ENCODE data around the gene SEMA4G.

GRCh38 chr10:101006593-101007098, 37.3 kb downstream of the SEMA4G start:
- no peak for TF ChIP-seq REST (IDR thresholded peaks at IDR 0.05; ENCODE audit: borderline replicate concordance in 1 of 2, low read depth in 1 of 2, low read length in 2 of 2)
- no peak for TF ChIP-seq MED13 (CRISPR knock-in tag; IDR thresholded peaks at IDR 0.05)
- no peak for TF ChIP-seq POLR2A (IDR thresholded peaks at IDR 0.05; ENCODE audit: insufficient read depth in 1 of 2, low read depth in 2 of 2, low read length in 2 of 2)
- no peak for TF ChIP-seq JDP2 (CRISPR knock-in tag; IDR thresholded peaks at IDR 0.05; ENCODE audit: borderline replicate concordance)
- no peak for TF ChIP-seq GABPA (IDR thresholded peaks at IDR 0.05; ENCODE audit: low read depth, low read length)
- TF ChIP-seq GABPA (CRISPR knock-in tag; IDR thresholded peaks at IDR 0.05; ENCODE audit: low read depth): no peak
- TF ChIP-seq ZSCAN29 (CRISPR knock-in tag; conservative IDR thresholded peaks at IDR 0.05): no peak
- TF ChIP-seq CTCF (CRISPR knock-in tag; IDR thresholded peaks at IDR 0.05): no peak
- TF ChIP-seq MTF1 (CRISPR knock-in tag; IDR thresholded peaks at IDR 0.05): no peak
- no peak for TF ChIP-seq ZNF564 (CRISPR knock-in tag; IDR thresholded peaks at IDR 0.05)
- TF ChIP-seq TEAD2 (CRISPR knock-in tag; IDR thresholded peaks at IDR 0.05): no peak
- TF ChIP-seq ERF (CRISPR knock-in tag; IDR thresholded peaks at IDR 0.05): no peak
- TF ChIP-seq FOXA3 (CRISPR knock-in tag; IDR thresholded peaks at IDR 0.05): no peak
